IPS-18a (cell line): ENCODE results near the gene TSPAN11.
A peak's percentile ranks its signal among the peaks of the same experiment; 100 is the strongest.
"Not testable (repeated sequence)": the region's sequence is repeated elsewhere in the genome, so short reads cannot be mapped to it uniquely, and the experiment has no call there.

Experiments
- H3K27ac ChIP-seq: one replicate; pipeline ENCODE4 v1.5.1; 2013; ENCODE audit warnings: low read length
- H3K27me3 ChIP-seq: one replicate; pipeline ENCODE4 v1.6.1; 2013; ENCODE audit warnings: mild to moderate bottlenecking, low read length; ENCODE audit not compliant: control insufficient read depth, insufficient read depth
- H3K36me3 ChIP-seq: one replicate; pipeline ENCODE4 v1.6.1; 2013; ENCODE audit warnings: low read depth, low read length; ENCODE audit not compliant: control insufficient read depth
- H3K4me1 ChIP-seq: one replicate; pipeline ENCODE4 v1.6.1; 2013; ENCODE audit warnings: low read depth, low read length; ENCODE audit not compliant: control insufficient read depth
- H3K4me3 ChIP-seq: one replicate; pipeline ENCODE4 v1.5.1; 2013; ENCODE audit warnings: low read length
- H3K9ac ChIP-seq: one replicate; pipeline ENCODE4 v1.6.1; 2013; ENCODE audit warnings: mild to moderate bottlenecking, low read length, moderate library complexity
- H3K9me3 ChIP-seq: one replicate; pipeline ENCODE4 v1.6.1; 2013; ENCODE audit warnings: low read depth, low read length; ENCODE audit not compliant: control insufficient read depth

TSPAN11 gene

GRCh38 chr12:30926243-30927221, at the start of gene TSPAN11:
Gene TSPAN11, plus strand, starts transcription at chr12:30926748. Its CDS starts 27,244 bp downstream, at chr12:30953992.
- Histone ChIP-seq H3K27me3 (peaks cover 41% of the 10 kb centered on the region), H3K36me3 (no peaks in the 10 kb centered on the region), H3K9me3 (no peaks in the 10 kb centered on the region), H3K9ac (peak within 1 kb of the TSS; percentile 51), H3K4me1 (peaks cover 18% of the 10 kb centered on the region), H3K4me3 (peak within 1 kb of the TSS; percentile 67), H3K27ac (no peak within 1 kb of the TSS)

- Histone ChIP-seq H3K27me3 (no peaks in the 10 kb centered on the region), H3K36me3 (no peaks in the 10 kb centered on the region), H3K9ac (no peak overlapping the region), H3K4me1 (no peaks in the 10 kb centered on the region), H3K9me3 (no peaks in the 10 kb centered on the region), H3K27ac (no peak overlapping the region), H3K4me3 (no peak overlapping the region)
These were observed 49.3 kb upstream of the TSPAN11 start for GRCh38 chr12:30877105-30877875.

GRCh38 chr12:30878024-30878423, 48.5 kb upstream of the TSPAN11 start:
- H3K27me3 ChIP-seq: no peaks in the 10 kb centered on the region
- no peaks in the 10 kb centered on the region for H3K9me3 ChIP-seq
- no peaks in the 10 kb centered on the region for H3K4me1 ChIP-seq
- H3K4me3 ChIP-seq: no peak overlapping the region
- no peak overlapping the region for H3K27ac ChIP-seq
- no peak overlapping the region for H3K9ac ChIP-seq
- H3K36me3 ChIP-seq: no peaks in the 10 kb centered on the region

GRCh38 chr12:30880061-30880460, 46.5 kb upstream of the TSPAN11 start:
- H3K27ac ChIP-seq: no peak overlapping the region
- no peaks in the 10 kb centered on the region for H3K4me1 ChIP-seq
- no peak overlapping the region for H3K4me3 ChIP-seq
- no peaks in the 10 kb centered on the region for H3K36me3 ChIP-seq
- H3K9ac ChIP-seq: no peak overlapping the region
- no peaks in the 10 kb centered on the region for H3K9me3 ChIP-seq
- no peaks in the 10 kb centered on the region for H3K27me3 ChIP-seq

GRCh38 chr12:30880813-30881212, 45.7 kb upstream of the TSPAN11 start:
- no peaks in the 10 kb centered on the region for H3K36me3 ChIP-seq
- no peak overlapping the region for H3K4me3 ChIP-seq
- no peak overlapping the region for H3K27ac ChIP-seq
- H3K27me3 ChIP-seq: no peaks in the 10 kb centered on the region
- H3K9me3 ChIP-seq: no peaks in the 10 kb centered on the region
- H3K9ac ChIP-seq: no peak overlapping the region
- H3K4me1 ChIP-seq: no peaks in the 10 kb centered on the region

- H3K4me3 ChIP-seq: no peak overlapping the region
- peaks cover 6% of the 10 kb centered on the region for H3K9me3 ChIP-seq
- H3K36me3 ChIP-seq: no peaks in the 10 kb centered on the region
- H3K27me3 ChIP-seq: no peaks in the 10 kb centered on the region
- H3K9ac ChIP-seq: no peak overlapping the region
- H3K27ac ChIP-seq: no peak overlapping the region
- H3K4me1 ChIP-seq: no peaks in the 10 kb centered on the region
These were observed 43.8 kb upstream of the TSPAN11 start for GRCh38 chr12:30882706-30883105.

- no peaks in the 10 kb centered on the region for H3K27me3 ChIP-seq
- H3K4me3 ChIP-seq: no peak overlapping the region
- no peak overlapping the region for H3K27ac ChIP-seq
- no peaks in the 10 kb centered on the region for H3K4me1 ChIP-seq
- no peaks in the 10 kb centered on the region for H3K36me3 ChIP-seq
- H3K9me3 ChIP-seq: peaks cover 7% of the 10 kb centered on the region
- H3K9ac ChIP-seq: no peak overlapping the region
These were observed 41.7 kb upstream of the TSPAN11 start for GRCh38 chr12:30884799-30885198.

- Histone ChIP-seq H3K4me1 (no peaks in the 10 kb centered on the region), H3K9ac (no peak overlapping the region), H3K27ac (no peak overlapping the region), H3K4me3 (no peak overlapping the region), H3K27me3 (no peaks in the 10 kb centered on the region), H3K9me3 (peaks cover 7% of the 10 kb centered on the region), H3K36me3 (no peaks in the 10 kb centered on the region)
These were observed 41.2 kb upstream of the TSPAN11 start for GRCh38 chr12:30885321-30885720.

GRCh38 chr12:30887226-30887625, 39.3 kb upstream of the TSPAN11 start:
- Histone ChIP-seq H3K4me3 (no peak overlapping the region), H3K9me3 (peaks cover 7% of the 10 kb centered on the region), H3K9ac (no peak overlapping the region), H3K36me3 (no peaks in the 10 kb centered on the region), H3K4me1 (no peaks in the 10 kb centered on the region), H3K27me3 (no peaks in the 10 kb centered on the region), H3K27ac (no peak overlapping the region)

GRCh38 chr12:30888241-30888640, 38.3 kb upstream of the TSPAN11 start:
- H3K9me3 ChIP-seq: peaks cover 7% of the 10 kb centered on the region
- no peaks in the 10 kb centered on the region for H3K4me1 ChIP-seq
- H3K27ac ChIP-seq: no peak overlapping the region
- no peaks in the 10 kb centered on the region for H3K36me3 ChIP-seq
- H3K4me3 ChIP-seq: no peak overlapping the region
- no peaks in the 10 kb centered on the region for H3K27me3 ChIP-seq
- H3K9ac ChIP-seq: no peak overlapping the region

- H3K4me3 ChIP-seq, H3K36me3 ChIP-seq, H3K27me3 ChIP-seq, H3K9me3 ChIP-seq, H3K27ac ChIP-seq, H3K9ac ChIP-seq, H3K4me1 ChIP-seq: not testable (repeated sequence)
These were observed 32.0 kb upstream of the TSPAN11 start for GRCh38 chr12:30894531-30894930.
